ENCODE results near the gene TJP1.
A peak's percentile ranks its signal among the peaks of the same experiment; 100 is the strongest.
"Not testable (repeated sequence)": the region's sequence is repeated elsewhere in the genome, so short reads cannot be mapped to it uniquely, and the experiment has no call there.

Gene TJP1

DNA sequence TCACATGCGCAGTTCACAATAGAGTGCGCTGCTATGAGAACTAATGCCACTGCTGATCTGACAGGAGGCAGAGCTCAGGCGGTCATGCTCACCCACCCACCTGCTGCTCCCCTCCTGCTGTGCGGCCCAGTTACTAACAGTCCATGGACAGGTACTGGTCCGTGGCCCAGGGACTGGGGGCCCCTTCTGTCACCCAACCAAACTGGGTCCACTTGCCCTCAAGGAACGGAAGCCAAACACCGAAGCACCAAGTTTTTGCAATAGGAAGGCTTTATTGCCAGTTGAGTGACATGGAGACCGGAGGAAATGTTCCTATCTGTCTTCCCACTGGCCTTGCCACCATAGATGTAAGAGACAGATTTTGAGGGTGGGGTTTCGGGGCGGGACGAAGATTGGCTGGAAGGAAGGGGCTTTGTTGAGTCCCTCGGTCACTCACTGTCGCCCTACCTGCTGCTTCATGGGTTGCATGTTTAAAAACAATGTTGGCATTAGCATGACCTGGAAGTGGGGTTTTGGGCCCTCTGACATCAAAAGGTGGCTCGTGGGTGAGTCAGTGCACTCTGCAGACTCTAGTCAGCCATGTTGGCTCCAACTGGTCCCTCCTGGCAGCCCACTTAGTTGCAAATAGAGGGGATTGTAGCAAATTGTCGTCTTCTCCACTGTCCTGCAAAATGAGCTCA is 141.0 kb downstream of the TJP1 start:
- no peak for DNase-seq (ENCODE audit: low read depth)

DNA sequence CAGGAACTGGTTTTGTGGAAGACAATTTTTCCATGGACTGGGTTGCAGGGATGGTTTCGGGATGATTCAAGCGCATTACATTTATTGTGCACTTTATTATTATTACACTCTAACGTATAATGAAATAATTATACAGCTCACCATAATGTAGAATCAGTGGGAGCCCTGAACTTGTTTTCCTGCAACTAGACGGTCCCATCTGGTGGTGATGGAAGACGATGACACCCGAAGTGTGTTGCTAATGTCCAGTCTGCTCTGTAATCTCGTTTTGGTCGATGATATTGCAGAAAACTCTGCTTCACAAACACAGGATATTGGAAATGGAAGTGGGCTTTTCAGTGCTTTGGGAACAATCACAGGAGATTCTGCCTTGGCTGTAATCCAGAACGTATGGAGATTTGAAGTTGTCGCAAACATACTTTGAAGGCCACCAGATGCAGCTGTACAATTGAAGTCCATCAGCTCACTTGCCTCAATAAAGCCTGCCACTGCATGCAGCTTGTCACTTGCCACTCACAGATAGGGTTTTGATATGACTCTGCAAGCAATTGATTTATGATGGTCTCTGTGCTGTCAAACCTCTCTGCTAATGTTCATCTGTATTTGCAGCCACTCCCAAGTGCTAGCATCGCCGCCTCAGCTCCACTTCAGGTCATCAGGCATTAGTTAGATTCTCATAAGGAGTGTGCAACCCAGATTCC is 141.7 kb downstream of the TJP1 start:
- no peak for DNase-seq (ENCODE audit: low read depth)

DNA sequence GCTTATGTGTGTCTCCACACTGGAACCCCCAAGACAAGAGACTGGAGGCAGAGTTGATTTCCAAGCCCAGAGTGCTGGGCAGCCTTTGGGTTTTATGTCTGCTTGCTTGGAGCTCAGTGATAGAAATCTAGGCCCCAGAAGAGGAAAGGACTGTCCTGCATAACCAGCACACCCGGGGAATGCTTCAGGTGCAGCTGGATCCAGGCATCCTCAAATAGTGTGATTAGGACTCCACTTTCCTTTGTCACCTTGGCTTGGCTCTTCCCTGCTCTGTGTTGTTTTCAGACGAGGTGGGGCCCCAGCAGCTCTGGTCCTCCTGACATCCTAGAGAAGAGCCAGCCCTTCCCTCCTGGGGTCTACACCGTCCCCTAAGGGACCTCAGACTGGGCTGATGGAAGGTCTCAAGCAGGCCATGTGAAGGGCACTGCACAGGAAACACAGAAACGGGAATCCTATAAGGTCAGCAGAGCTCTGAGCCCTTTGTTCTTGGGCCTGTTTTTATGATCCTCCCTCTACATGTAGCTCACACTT is 143.7 kb downstream of the TJP1 start:
- no peak for DNase-seq (ENCODE audit: low read depth)

DNA sequence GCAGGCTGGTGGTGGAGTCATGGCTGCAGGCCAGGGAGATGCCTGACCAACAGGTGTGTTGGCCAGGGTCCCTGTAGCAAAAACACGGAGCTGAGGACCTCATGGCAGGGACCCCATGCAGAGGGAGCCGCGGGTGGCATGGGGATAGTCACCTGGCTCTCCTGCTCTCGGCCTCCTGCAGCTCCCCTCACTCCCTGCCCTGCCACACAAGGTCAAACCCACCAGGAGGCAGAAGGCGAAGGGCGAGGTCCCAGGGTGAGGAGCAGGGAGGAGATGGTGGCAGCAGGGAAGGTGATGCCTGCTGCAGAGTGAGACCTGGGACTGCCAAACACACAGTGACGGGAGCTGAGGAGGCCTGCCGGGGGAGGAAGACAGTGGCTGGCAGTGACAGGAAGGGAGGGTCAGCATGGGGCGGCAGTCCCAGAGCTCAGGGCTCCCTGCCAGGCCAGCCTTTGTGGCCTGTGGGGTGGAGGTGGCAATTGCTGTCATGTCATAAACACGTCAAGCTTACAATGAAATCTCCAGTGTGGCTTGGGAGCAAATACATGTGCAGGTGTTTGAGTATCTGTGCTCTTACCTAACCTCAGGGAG is 144.3 kb downstream of the TJP1 start:
- no peak for DNase-seq (ENCODE audit: low read depth)

DNA sequence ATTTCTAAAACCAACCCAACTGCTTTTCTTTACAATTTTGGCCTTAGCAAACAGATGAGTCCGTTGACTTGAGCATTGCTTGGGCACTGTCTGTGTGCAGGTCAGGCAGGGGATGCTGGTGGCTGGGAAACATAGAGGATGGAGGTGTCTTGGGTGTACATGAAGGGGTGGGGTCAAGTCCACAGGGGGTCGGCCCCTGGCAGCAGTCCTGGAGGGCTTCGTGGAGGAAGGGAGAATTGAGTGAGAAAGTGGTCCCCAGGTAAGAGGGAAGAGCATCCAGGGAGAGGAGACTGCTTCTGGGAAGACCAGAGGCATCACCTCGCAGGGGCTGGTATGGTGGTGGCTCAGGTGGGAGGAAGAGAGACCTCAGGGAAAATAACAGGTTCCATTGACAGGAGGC is 144.8 kb downstream of the TJP1 start:
- DNase-seq (ENCODE audit: low read depth) = no peak

DNA sequence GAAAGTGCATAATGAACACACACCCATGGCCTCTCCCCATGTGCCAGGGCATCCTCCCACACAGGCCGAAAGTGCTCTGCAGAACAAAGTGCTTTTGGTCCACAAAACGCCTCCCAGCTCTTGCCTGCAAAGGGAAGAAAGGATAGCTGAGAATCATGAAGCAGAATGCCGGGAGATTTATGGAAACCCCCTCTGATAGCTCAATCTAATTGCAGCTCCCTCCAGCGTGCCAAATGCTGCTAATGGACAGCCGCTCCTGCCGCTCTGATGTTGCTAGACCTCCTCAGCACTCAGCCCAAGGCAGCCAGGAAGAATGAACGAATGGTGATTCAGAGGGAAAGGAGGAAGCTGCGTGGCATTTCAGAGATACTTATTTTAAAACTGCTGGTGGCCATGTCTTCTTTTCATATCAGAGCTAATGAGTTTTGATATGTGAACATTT is 145.3 kb downstream of the TJP1 start:
- no peak for DNase-seq (ENCODE audit: low read depth)

DNA sequence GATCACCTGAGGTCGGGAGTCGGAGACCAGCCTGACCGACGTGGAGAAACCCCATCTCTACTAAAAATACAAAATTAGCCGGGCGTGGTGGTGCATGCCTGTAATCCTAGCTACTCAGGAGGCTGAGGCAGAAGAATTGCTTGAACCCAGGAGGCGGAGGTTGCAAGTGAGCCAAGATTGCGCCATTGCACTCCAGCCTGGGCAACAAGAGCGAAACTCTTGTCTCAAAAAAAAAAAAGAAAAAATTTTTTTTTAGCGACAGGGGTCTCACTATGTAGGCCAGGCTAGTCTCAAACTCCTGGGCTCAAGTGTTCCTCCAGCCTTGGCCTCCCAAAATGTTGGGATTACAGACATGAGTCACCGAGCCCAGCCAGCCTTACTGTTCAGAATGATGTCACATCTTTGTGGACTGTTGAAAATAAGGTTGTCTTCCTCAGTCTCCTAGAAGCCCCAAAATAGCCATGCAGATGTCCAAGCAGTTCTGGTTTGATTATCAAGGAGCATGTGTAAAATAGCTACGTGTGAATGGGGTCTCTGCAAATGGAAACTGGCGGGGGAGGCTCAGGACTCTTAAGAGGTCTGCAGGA is 145.8 kb downstream of the TJP1 start:
- not testable (repeated sequence) for DNase-seq (ENCODE audit: low read depth)

DNA sequence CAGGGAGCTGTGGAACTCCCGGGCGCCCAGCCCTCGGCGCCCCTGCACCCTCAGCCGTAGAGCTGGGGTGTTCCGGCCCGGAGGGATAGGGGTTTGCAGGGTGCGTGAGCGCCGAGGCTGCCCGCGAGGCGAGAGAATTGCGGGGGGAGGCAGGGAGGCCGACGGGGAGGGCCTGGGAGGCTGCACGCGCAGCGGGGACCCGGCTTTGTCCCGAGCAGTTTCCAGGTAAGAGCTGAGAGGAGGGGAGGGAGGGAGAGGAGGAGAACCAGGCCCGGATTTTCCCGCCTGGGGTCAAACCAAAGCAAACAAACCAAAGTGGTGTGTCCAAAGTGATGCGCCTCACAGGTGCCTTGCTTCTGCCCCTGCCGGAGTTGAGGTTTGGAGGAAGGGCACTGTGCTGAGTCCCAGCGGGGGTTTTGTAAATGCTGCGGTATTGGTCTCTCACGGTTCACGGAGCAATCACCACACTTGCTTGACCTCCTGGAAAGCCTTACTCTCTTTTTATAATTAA is 146.4 kb downstream of the TJP1 start:
- DNase-seq (ENCODE audit: low read depth) = no peak

DNA sequence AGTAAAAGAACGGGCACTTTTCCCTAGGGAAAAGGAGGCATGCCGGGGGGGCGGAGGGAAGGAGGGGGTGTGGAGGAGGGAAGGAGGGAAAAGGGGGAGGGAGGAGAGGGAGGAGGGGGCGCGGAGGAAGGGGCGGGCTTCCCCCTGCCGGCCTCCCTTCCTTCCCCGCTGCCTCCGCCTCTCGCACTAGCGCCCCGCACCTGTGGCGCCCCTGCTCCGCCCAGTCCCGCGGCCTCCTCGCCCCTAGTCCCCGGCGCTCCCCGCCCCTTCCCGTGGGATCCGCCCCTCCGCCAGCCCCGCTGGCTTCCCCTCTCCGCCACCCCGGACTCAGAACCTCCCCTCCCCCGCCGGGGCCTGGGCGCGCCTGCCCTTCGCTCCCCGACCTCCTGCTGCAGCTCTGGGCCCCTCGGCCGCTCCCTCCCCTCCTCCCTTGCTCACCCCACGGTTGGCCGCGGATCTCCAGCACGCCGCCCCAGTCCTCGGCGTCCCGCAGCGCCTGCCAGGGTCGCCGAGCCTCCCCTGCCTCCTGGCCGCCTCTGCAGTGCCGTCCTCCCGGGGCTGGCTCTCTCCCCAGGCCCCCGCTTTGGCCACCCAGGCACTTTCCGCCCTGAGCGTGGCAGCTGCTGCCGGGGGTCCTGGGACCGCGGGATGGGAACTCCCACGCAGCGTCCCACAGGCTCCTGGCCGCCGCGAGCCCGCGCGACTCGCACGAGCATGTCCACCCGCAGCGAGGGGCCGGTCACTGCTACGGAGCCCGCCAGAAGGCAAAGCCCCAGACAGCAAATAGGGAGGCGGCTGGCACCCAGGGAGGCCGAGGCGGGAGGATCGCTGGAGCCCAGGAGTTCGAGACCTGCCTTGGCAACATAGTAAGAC is 147.4 kb downstream of the TJP1 start:
- no peak for DNase-seq (ENCODE audit: low read depth)

DNA sequence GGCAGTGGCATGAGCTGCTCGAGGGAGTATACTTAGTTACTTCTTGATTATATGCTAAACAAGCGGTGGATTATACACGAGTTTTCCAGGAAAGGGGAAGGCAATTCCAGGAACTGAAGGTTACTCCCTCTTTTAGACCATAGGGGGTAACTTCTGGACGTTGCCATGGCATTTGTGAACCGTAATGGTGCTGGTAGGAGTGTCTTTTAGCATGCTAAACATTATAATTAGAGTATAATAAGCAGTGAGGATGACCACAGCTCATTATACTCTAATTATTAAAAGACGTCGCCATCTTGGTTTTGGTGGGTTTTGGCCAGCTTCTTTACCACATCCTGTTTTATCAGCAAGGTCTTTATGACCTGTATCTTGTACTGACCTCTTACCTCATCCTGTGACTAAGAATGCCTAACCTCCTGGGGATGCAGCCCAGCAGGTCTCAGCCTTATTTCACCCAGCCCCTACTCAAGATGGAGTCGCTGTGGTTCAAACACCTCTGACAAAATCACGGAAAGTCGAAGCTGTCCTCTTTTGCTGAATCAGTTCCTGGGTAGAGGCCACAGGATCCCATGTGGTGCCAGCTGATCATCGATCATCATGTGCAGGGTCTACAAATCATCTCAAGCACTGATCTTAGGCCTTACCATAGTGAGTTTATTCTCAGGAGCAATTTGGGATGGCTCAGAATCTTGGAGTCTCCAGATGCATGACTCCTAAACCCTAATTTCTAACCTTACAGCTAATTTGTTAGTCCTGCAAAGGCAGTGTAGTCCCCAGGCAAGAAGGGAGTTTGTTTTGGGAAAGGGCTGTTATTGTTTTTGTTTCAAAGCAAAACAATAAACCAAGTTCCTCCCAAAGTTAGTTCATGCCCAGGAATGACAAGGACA is 149.1 kb downstream of the TJP1 start:
- DNase-seq (ENCODE audit: low read depth) = no peak

DNA sequence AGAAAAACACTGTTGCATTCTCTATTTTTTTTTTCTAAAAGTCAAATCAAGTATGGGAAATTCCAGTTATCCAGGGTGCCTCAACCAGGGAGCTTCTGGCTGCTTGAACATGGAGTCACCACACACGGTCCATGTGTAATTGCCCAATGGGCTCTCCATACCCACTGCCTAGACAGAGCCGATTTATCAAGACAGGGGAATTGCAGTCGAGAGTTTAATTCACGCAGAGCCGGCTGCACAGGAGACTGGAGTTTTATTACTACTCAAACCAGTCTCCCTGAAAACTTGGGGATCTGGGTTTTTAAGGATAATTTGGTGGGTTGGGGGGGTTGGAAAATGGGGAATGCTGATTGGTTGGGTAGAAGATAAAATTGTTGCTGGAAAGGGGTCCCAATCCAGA is 149.8 kb downstream of the TJP1 start:
- no peak for DNase-seq (ENCODE audit: low read depth)

DNA sequence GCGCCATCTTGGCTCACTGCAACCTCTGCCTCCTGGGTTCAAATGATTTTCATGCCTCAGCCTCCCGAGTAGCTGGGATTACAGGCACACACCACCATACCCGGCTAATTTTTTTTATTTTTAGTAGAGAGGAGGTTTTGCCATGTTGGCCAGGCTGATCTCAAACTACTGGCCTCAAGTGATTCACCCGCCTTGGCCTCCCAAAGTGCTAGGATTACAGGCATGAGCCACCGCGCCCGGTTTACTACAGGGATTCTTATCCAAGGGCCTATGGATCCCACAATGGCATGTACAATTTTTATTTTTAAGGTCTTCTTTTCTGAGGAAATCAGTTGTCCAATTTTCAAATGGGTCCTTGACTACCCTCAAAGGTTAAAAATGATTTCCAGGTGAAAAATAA is 150.2 kb downstream of the TJP1 start:
- DNase-seq (ENCODE audit: low read depth) = not testable (repeated sequence)

DNA sequence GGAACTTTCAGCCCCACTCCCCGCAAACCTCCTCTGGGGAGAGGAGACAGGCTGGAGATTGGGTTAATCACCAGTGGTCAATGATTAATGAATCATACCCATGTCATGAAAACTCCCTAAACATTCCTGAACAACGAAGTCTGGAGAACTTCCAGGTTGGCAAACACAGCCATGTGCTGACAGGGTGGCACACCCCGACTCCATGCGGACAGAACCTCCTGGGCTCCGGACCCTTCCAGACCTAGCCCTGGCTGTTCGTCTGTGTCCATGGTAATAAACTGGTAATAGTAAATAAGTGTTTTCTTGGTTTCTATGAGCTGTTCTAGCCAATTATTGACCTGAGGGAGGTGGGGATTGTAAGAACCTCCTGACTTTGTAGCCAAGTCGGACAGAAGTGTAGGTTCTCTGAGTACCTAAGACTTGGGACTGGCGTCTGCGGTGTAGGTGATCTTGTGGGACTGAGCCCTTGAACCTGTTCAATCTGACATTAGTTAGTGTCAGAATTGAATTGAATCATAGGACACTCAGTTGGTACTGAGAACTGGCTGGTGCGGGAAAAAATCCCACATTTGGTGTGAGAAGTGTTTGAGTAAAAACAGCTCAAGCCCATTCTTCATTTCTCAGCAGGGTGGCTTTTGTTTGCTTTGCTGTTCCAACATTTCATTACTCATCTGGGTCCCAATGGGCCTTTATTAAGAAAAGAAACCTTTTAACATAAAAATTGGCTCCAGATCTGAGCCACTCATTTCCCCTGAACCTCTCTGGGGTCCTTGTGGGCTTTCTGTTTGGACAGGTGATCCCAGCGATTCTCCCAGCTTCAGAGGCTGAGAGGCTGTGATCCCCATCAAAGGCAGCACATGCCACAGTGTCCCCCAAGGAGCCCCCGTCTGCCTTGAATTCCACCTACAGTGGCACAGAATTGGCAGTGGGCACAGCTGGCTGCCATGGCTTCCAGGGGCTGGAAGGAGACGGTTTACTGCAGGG is 151.0 kb downstream of the TJP1 start:
- DNase-seq (ENCODE audit: low read depth) = peak; percentile 94

DNA sequence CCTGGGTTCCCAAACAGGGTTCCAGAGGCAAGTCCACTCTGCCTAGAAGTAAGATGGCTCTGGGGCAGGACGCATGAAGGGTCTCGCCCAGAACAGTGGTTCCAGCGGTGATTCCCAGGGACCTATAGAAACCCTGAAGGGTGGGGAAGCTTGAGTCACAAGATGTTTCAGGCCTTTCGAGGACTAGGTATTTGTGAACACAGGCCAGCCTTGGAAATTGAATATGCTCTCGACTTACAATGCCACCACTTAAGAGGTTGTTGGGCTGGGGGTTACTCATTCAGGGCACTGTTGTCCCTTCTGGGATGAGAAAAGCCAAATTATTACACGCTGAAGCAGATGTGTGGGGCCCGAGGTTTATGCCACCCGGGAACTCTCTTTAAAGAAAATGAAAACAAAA is 152.0 kb downstream of the TJP1 start:
- no peak for DNase-seq (ENCODE audit: low read depth)

DNA sequence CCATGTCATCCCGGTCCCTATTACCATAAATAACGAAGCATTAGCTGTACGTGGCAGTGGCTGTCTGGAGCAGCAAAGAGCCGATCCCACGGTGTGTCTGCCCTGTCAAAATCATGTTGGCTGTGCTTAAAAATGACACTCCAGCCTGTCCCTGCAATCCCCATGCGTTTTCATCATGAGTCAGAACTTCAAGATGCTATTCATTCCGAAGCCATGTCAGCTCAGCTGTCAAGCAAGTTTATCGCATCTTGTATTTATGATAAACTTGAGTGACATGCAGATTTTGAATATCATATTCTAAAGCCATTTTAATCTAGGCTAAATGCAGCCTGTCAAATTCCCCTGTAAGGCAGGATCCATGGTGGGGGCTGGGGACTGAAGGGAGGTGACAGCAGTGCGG is 152.4 kb downstream of the TJP1 start:
- peak; percentile 62 for DNase-seq (ENCODE audit: low read depth)

DNA sequence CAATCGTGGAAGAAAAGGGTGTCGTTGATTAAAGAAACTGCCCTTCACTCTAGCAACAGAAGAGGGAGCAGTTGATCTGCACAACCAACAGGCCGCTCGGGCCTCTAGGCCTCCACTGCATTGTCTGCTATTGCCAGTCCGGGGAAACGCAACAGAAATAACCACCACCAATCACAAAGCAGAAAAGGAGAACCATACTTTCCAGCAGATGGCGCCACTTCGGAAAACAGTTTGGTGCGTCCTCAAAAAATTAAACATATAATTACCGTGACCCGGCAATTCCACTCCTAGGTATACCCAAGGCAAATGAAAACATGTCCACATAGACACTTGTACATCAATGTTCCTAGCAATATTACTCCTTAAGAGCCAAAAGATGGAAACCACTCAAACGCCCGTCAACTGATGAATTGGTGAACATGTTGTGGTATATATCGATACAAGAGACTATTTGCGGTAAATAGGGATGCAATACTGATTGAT is 154.1 kb downstream of the TJP1 start:
- DNase-seq (ENCODE audit: low read depth) = no peak

DNA sequence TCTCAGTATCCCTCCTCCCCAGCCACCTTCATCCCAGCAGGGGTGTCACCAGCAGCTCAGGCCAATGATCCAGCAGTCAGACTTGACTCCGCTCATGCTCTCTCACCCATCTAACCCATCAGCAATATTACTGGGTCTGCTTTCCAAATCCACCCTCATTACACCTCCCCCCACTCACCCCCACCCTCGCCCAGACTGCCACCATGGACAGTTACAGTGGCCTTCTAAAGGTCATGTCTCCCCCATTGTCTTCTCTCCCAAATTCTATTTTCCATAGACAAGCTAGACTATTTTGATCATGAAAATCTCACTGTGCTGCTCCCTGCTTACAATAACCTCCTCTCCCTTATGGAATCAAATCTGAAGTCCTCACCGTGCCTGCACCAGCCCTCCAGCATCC is 156.0 kb downstream of the TJP1 start:
- no peak for DNase-seq (ENCODE audit: low read depth)

DNA sequence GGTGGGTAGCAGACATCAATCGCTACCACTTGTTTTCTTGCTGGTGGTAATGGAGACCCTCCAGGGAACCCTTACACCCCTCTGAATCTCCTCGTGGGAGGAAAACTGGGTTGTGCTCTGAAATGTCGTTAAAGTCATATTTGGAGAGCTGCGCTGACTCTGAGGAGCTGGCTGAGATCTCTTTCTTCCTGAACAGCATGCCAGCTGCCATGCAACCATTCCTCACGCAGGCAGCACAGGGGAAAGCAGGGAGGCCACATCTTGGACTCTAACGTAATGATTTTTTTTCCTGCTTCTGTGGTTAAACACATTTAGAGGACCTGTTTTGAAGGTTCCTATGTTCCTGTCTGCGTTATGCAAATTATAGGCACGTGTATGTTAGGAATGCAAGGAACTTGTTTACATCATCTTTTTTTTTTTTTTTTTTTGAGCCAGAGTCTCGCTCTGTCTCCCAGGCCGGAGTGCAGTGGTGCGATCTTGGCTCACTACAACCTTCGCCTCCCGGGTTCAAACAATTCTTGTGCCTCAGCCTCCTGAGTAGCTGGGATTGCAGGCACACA is 156.7 kb downstream of the TJP1 start:
- no peak for DNase-seq (ENCODE audit: low read depth)

DNA sequence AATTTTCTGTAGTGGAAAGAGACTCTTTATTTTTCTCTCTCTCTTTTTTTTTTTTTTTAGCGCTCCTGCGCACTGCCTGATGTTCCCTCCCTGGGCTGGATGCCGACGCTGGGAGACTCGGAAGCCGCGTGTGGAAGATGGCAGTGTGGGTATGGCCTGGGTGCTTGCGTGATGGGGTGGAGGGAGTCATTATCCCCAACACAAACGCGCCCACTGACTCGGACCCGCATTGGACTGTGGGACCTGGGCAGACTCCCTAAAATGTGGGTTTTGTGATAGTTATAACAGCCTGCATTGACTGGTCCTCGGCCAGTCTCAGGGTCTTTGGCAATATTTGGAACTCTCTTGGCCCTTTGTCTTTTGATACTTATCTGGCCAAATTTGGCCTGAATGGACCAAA is 157.9 kb downstream of the TJP1 start:
- DNase-seq (ENCODE audit: low read depth) = no peak

All from HS-27A (cell line).